Liver (tissue), 9 donors: Measurements from ENCODE around the gene RAB23. TPM values are rescaled to one million over a fixed set of nuclear protein-coding genes. Genes with fewer than 3 reads are reported as not detected.

Source experiments
- DNase-seq: peaks from one replicate; pipeline ENCODE4 v3.0.0-alpha.2; 2017; ENCODE audit warnings: low spot score
- H3K27ac ChIP-seq, 2 donors: one replicate each; pipeline ENCODE4 v1.7.0; 2013; ENCODE audit warnings: inconsistent platforms in 2 of 2, low read length in 2 of 2, control low read depth in 1 of 2, low read depth in 1 of 2, mild to moderate bottlenecking in 1 of 2
- H3K27me3 ChIP-seq, 4 donors: one replicate each; pipeline versions ENCODE4 v1.6.1 to v1.7.0; 2013; ENCODE audit warnings: low read length in 3 of 4, inconsistent platforms in 1 of 4, mild to moderate bottlenecking in 1 of 4, moderate library complexity in 1 of 4; ENCODE audit not compliant: control insufficient read depth in 4 of 4, insufficient read depth in 4 of 4
- H3K36me3 ChIP-seq, 4 donors: one replicate each; pipeline versions ENCODE4 v1.6.1 to v1.7.0; 2013; ENCODE audit warnings: low read length in 3 of 4, mild to moderate bottlenecking in 3 of 4, low read depth in 1 of 4, moderate library complexity in 1 of 4; ENCODE audit not compliant: control insufficient read depth in 4 of 4, insufficient read depth in 3 of 4
- H3K4me1 ChIP-seq, 4 donors: one replicate each; pipeline versions ENCODE4 v1.6.1 to v1.7.0; 2013; ENCODE audit warnings: low read length in 3 of 4, mild to moderate bottlenecking in 3 of 4, moderate library complexity in 1 of 4; ENCODE audit not compliant: control insufficient read depth in 4 of 4, insufficient read depth in 4 of 4
- H3K4me3 ChIP-seq, 3 donors: one replicate each; pipeline versions ENCODE4 v1.6.1 to v1.7.0; 2013; ENCODE audit warnings: low read length in 3 of 3, control low read depth in 1 of 3, low read depth in 1 of 3, mild to moderate bottlenecking in 1 of 3
- H3K9ac ChIP-seq, 2 donors: one replicate each; pipeline ENCODE4 v1.7.0; 2013; ENCODE audit warnings: low read length in 2 of 2, mild to moderate bottlenecking in 2 of 2, moderate library complexity in 2 of 2, control low read depth in 1 of 2, low read depth in 1 of 2
- H3K9me3 ChIP-seq, 4 donors: one replicate each; pipeline versions ENCODE4 v1.6.1 to v1.7.0; 2013; ENCODE audit warnings: low read length in 3 of 4; ENCODE audit not compliant: control insufficient read depth in 4 of 4
- FOXA1 ChIP-seq: IDR thresholded peaks from 2 replicates; pipeline ENCODE4 v1.6.1; 2016; ENCODE audit warnings: antibody characterized with exemption
- FOXA2 ChIP-seq: IDR thresholded peaks from 2 replicates; pipeline ENCODE4 v1.6.1; 2016; ENCODE audit warnings: antibody characterized with exemption
- GABPA ChIP-seq, 2 donors: IDR thresholded peaks in 1 of 2; conservative IDR thresholded peaks in 1 of 2; 2 replicates each; pipeline ENCODE4 v1.6.1; 2016; ENCODE audit warnings: antibody characterized with exemption in 2 of 2, mild to moderate bottlenecking in 1 of 2, moderate library complexity in 1 of 2
- HNF4A ChIP-seq, 2 donors: conservative IDR thresholded peaks; 2 replicates each; pipeline ENCODE4 v1.6.1; 2016; ENCODE audit warnings: antibody characterized with exemption in 2 of 2, mild to moderate bottlenecking in 2 of 2
- JUND ChIP-seq, 2 donors: IDR thresholded peaks; 2 replicates each; pipeline ENCODE4 v1.6.1; 2016; ENCODE audit warnings: antibody characterized with exemption in 2 of 2
- NR2F2 ChIP-seq: IDR thresholded peaks from 2 replicates; pipeline ENCODE4 v1.6.1; 2016; ENCODE audit warnings: antibody characterized with exemption
- RAD21 ChIP-seq, 2 donors: IDR thresholded peaks; 2 replicates each; pipeline ENCODE4 v1.6.1; 2016; ENCODE audit warnings: antibody characterized with exemption in 2 of 2, mild to moderate bottlenecking in 2 of 2
- SP1 ChIP-seq: IDR thresholded peaks from 2 replicates; pipeline ENCODE4 v1.6.1; 2018; ENCODE audit warnings: antibody characterized with exemption, mild to moderate bottlenecking
- TAF1 ChIP-seq: conservative IDR thresholded peaks from 2 replicates; pipeline ENCODE4 v1.6.1; 2016; ENCODE audit warnings: antibody characterized with exemption, mild to moderate bottlenecking
- WGBS: extraction: QIAGEN DNeasy Blood & Tissue Kit; methylation state at CpG from one replicate; pipeline ENCODE4 v1.1.7; 2013; 5-methylcytosine and 5-hydroxymethylcytosine counted together
- polyA plus RNA-seq, 2 donors: library from polyadenylated mRNA; stranded (reverse) in 1 of 2; unstranded in 1 of 2; fragments of 200-250 nt in 1 of 2; fragments of >200 nt in 1 of 2; fragmentation: Nextera tagmentation in 1 of 2; extraction: Ambion mirVana in 1 of 2; gene quantifications; one replicate each; pipeline versions ENCODE4 v1.2.1 to v1.2.3, GENCODE V29; 2013 to 2015
- total RNA-seq, 2 donors: library from RNA; depleted of rRNA; stranded (reverse); fragments of >200 nt; gene quantifications; one replicate each; pipeline ENCODE4 v1.2.3, GENCODE V29; 2014
- TF ChIP-seq, protein P1 (sequence below): IDR thresholded peaks from 2 replicates; pipeline ENCODE4 v1.6.1; 2016; ENCODE audit warnings: antibody characterized with exemption, mild to moderate bottlenecking
- TF ChIP-seq, protein P2 (sequence below): IDR thresholded peaks from 2 replicates; pipeline ENCODE4 v1.6.1; 2016; ENCODE audit warnings: antibody characterized with exemption
- TF ChIP-seq, protein P3 (sequence below): IDR thresholded peaks from 2 replicates; pipeline ENCODE4 v1.6.1; 2016; ENCODE audit warnings: antibody characterized with exemption
- TF ChIP-seq, protein P4 (sequence below): IDR thresholded peaks from 2 replicates; pipeline ENCODE4 v1.6.1; 2016; ENCODE audit warnings: antibody characterized with exemption
- donor health status: healthy.
- donor health status: healthy.
- donor health status: healthy.
- donor health status: healthy.
- donor health status: healthy.

RAB23 gene
- total and polyA plus RNA-seq, 4 donors: 0.60 to 4.3 (median 2.4) TPM

DNA sequence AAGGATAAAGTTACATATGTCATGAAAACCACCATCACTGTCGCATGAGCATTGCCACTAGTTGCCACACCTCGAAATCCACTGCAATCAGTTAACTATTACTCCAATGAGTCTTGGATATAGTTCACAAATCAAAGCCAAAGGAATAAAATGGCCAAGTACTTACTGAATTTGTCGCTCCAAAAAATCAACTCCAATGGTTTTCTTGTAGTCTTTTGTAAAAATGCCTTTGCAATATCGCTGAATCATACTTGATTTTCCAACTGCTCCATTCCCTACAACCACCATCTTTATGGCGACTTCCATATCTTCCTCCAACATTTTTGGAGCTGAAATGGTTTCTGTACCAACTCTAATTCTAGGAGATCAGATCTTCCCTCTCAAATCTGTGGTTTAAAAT lies 12.0 kb downstream of the RAB23 start:
- 97% methylated on average over 5 of the region's 5 CpGs for WGBS
- DNase-seq: no peak
- no peaks in the 10 kb centered on the region for H3K36me3 ChIP-seq
- no peak overlapping the region for H3K27ac ChIP-seq
- TF ChIP-seq, protein P1, sequence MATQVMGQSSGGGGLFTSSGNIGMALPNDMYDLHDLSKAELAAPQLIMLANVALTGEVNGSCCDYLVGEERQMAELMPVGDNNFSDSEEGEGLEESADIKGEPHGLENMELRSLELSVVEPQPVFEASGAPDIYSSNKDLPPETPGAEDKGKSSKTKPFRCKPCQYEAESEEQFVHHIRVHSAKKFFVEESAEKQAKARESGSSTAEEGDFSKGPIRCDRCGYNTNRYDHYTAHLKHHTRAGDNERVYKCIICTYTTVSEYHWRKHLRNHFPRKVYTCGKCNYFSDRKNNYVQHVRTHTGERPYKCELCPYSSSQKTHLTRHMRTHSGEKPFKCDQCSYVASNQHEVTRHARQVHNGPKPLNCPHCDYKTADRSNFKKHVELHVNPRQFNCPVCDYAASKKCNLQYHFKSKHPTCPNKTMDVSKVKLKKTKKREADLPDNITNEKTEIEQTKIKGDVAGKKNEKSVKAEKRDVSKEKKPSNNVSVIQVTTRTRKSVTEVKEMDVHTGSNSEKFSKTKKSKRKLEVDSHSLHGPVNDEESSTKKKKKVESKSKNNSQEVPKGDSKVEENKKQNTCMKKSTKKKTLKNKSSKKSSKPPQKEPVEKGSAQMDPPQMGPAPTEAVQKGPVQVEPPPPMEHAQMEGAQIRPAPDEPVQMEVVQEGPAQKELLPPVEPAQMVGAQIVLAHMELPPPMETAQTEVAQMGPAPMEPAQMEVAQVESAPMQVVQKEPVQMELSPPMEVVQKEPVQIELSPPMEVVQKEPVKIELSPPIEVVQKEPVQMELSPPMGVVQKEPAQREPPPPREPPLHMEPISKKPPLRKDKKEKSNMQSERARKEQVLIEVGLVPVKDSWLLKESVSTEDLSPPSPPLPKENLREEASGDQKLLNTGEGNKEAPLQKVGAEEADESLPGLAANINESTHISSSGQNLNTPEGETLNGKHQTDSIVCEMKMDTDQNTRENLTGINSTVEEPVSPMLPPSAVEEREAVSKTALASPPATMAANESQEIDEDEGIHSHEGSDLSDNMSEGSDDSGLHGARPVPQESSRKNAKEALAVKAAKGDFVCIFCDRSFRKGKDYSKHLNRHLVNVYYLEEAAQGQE: no peak
- TF ChIP-seq GABPA (IDR thresholded peaks at IDR 0.05 in 1 of 2, conservative IDR thresholded peaks at IDR 0.05 in 1 of 2) (no peak), FOXA1 (no peak), JUND (IDR thresholded peaks at IDR 0.05) (no peak), RAD21 (IDR thresholded peaks at IDR 0.05) (no peak), NR2F2 (no peak), TAF1 (no peak), FOXA2 (no peak)
- TF ChIP-seq, protein P2, sequence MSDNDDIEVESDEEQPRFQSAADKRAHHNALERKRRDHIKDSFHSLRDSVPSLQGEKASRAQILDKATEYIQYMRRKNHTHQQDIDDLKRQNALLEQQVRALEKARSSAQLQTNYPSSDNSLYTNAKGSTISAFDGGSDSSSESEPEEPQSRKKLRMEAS: no peak
- H3K9ac ChIP-seq: no peak overlapping the region
- no peaks in the 10 kb centered on the region for H3K9me3 ChIP-seq
- no peaks in the 10 kb centered on the region for H3K27me3 ChIP-seq
- no peaks in the 10 kb centered on the region for H3K4me1 ChIP-seq
- H3K4me3 ChIP-seq: no peak overlapping the region

DNA sequence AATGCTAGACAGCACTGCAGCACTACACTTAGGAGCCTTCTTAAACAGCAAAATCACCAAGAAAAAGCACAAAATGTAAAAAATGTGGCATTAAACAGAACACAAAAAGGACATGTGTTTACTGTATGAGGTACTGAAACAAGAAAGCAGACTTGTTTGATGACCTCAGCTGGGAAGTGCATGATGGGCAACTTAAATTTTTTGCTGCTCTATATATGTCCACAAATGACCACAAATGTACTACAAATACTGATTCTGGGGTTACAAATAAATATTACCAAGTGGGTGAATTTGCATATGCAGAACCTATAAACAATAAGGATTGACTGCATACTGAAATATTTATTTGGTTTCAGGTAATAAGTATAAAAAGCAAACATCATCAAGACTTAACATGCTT lies 13.1 kb downstream of the RAB23 start:
- DNase-seq: no peak
- no peaks in the 10 kb centered on the region for H3K9me3 ChIP-seq
- H3K4me1 ChIP-seq: no peaks in the 10 kb centered on the region
- H3K9ac ChIP-seq: no peak overlapping the region
- TF ChIP-seq, protein P3, sequence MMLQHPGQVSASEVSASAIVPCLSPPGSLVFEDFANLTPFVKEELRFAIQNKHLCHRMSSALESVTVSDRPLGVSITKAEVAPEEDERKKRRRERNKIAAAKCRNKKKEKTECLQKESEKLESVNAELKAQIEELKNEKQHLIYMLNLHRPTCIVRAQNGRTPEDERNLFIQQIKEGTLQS: no peak
- TF ChIP-seq RAD21 (IDR thresholded peaks at IDR 0.05) (no peak), HNF4A (conservative IDR thresholded peaks at IDR 0.05) (no peak), FOXA1 (no peak), TAF1 (no peak), FOXA2 (no peak), SP1 (no peak), JUND (IDR thresholded peaks at IDR 0.05) (no peak), NR2F2 (no peak)
- TF ChIP-seq, protein P4, sequence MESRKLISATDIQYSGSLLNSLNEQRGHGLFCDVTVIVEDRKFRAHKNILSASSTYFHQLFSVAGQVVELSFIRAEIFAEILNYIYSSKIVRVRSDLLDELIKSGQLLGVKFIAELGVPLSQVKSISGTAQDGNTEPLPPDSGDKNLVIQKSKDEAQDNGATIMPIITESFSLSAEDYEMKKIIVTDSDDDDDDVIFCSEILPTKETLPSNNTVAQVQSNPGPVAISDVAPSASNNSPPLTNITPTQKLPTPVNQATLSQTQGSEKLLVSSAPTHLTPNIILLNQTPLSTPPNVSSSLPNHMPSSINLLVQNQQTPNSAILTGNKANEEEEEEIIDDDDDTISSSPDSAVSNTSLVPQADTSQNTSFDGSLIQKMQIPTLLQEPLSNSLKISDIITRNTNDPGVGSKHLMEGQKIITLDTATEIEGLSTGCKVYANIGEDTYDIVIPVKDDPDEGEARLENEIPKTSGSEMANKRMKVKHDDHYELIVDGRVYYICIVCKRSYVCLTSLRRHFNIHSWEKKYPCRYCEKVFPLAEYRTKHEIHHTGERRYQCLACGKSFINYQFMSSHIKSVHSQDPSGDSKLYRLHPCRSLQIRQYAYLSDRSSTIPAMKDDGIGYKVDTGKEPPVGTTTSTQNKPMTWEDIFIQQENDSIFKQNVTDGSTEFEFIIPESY: no peak
- TF ChIP-seq, protein P2: no peak
- TF ChIP-seq, protein P1: no peak
- no peaks in the 10 kb centered on the region for H3K36me3 ChIP-seq
- H3K27ac ChIP-seq: no peak overlapping the region
- no peaks in the 10 kb centered on the region for H3K27me3 ChIP-seq
- no peak overlapping the region for H3K4me3 ChIP-seq
